NB4 (cell line): ENCODE measurements around the gene CAMTA2.

ENCODE experiments used
- CTCF ChIP-seq: IDR thresholded peaks from one replicate; pipeline ENCODE4 v1.5.1; 2012; ENCODE audit warnings: low read depth, low read length
- POLR2A ChIP-seq: IDR thresholded peaks from 2 replicates; pipeline ENCODE4 v1.6.1; 2011; ENCODE audit warnings: mild to moderate bottlenecking; ENCODE audit not compliant: insufficient read length; ENCODE audit errors: extremely low read depth

DNA sequence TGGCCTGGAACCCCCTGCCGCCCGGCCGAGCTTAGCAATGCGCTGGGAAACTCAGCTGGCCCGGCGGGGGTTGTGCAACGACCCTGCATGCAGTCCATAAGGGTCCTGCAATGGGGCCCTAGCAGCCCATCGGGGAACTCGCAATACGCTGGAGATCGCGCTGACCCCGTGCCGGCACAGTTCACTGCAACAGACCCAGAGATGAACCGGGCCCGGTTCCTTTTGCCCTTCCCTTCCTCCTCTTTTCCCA lies 48.0 kb downstream of the CAMTA2 start:
- TF ChIP-seq POLR2A (no peak), CTCF (no peak)
